ENCODE data around the gene SLC16A5. TPM values are rescaled to one million over a fixed set of nuclear protein-coding genes. Genes with fewer than 3 reads are reported as not detected.
"Not testable (repeated sequence)": the region's sequence is repeated elsewhere in the genome, so short reads cannot be mapped to it uniquely, and the experiment has no call there.

SLC16A5 gene
- total RNA-seq, 4 donors from 2014 or later = 59.1 to 93.3 (median 61.4) TPM

DNA sequence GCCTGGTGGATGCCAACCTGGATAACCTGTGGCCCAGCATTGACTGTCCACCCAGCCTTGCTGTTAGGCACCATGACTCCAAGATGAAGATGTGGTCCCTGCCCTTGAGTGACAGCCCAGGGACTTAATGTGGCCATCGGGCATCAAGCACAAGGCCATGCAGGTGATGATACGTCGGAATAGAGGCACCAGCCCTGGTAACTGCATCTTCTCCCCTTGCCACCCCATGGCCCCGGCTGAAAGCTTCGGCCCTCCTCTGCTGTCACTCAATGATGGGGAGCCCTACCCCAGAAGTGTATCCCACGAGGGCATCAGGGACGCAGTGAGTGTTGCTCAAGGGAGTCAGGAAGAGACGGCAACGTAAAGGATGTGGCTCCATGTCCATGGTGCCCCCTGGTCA lies 41.8 kb downstream of the SLC16A5 start:
- Histone ChIP-seq H3K36me3 (peaks cover 17% of the 10 kb centered on the region), H3K27ac (no peak overlapping the region), H3K4me3 (no peak overlapping the region), H3K27me3 (no peaks in the 10 kb centered on the region), H3K4me1 (peaks cover 32% of the 10 kb centered on the region), H3K9me3 (no peaks in the 10 kb centered on the region)
- no peak for DNase-seq (ENCODE audit: low spot score in 2 of 2)
- 88% methylated on average over 9 of the region's 9 CpGs for WGBS
- TF ChIP-seq, protein P1, sequence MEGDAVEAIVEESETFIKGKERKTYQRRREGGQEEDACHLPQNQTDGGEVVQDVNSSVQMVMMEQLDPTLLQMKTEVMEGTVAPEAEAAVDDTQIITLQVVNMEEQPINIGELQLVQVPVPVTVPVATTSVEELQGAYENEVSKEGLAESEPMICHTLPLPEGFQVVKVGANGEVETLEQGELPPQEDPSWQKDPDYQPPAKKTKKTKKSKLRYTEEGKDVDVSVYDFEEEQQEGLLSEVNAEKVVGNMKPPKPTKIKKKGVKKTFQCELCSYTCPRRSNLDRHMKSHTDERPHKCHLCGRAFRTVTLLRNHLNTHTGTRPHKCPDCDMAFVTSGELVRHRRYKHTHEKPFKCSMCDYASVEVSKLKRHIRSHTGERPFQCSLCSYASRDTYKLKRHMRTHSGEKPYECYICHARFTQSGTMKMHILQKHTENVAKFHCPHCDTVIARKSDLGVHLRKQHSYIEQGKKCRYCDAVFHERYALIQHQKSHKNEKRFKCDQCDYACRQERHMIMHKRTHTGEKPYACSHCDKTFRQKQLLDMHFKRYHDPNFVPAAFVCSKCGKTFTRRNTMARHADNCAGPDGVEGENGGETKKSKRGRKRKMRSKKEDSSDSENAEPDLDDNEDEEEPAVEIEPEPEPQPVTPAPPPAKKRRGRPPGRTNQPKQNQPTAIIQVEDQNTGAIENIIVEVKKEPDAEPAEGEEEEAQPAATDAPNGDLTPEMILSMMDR (IDR thresholded peaks at IDR 0.05) = no peak
- no peak for TF ChIP-seq EP300 (IDR thresholded peaks at IDR 0.05)
- TF ChIP-seq POLR2A (IDR thresholded peaks at IDR 0.05) = no peak
- TF ChIP-seq POLR2AphosphoS5 (IDR thresholded peaks at IDR 0.05) = no peak

DNA sequence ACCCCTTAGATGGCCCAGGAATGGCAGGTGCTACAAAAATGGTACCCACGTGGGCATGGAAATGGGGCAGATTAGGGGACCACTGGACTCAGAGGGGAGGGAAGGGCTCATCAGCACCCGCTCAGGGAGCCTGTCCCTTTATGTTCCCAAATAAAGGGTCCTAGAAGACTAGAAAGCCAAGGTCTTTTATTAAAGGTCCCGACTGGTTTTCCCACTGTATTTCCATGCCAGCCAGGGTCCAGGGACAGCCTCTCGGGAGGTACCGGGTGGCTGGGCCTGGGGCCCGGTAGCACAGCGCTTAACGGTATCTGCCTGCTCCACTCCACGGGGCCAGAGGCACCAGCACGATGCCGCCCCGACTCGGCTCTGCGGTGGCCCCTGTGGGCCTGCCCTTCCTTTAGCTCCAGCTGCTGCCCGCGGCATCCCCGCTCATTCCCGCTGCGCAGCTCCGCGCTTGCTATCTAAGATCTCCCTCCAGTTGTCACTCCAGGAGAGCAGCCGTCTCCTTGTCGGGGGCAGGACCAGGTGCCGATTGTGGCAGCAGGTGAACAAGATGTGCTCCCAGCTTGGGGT lies 42.4 kb downstream of the SLC16A5 start:
- no peaks in the 10 kb centered on the region for H3K27me3 ChIP-seq
- H3K4me1 ChIP-seq = peaks cover 26% of the 10 kb centered on the region
- DNase-seq (ENCODE audit: low spot score in 2 of 2) = no peak
- peaks cover 17% of the 10 kb centered on the region for H3K36me3 ChIP-seq
- TF ChIP-seq POLR2AphosphoS5 (IDR thresholded peaks at IDR 0.05) (no peak), POLR2A (IDR thresholded peaks at IDR 0.05) (no peak), EP300 (IDR thresholded peaks at IDR 0.05) (no peak)
- TF ChIP-seq, protein P1 (IDR thresholded peaks at IDR 0.05) = no peak
- peak overlapping the region; percentile 84 for H3K4me3 ChIP-seq
- 75% methylated on average over 24 of the region's 24 CpGs for WGBS
- no peaks in the 10 kb centered on the region for H3K9me3 ChIP-seq
- no peak overlapping the region for H3K27ac ChIP-seq

DNA sequence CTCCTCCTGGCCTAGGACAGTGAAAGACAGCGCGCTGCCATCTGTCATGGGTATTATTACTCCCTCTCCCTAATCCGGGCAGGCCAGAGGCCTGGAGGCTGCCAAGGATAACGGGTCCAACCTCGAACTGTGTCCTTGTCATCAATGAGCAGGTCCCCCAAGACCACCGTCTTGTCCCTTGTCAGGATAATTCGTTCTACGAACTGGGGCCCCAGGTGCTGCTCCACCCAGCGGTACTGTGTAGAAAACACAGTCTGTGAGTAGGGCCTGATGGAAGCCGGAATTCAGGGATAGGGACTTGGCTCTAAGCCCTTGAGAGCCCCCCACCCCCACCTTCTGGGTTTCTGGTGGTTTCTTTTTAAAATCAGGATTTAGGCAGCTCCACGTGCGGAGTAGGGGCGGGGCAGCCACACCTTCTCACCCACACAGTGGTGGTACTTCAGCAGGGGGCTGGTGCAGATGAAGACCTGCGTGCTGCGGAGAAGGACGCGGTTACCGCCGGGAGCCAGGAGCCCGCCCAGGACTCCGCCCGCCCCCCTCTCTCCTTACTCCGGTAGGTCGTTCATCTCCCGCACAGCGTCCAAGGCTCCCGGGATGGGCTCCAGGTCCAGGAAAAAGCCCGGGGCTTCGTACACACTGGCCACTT lies 43.0 kb downstream of the SLC16A5 start:
- H3K27ac ChIP-seq = peak overlapping the region; percentile 87
- no peaks in the 10 kb centered on the region for H3K9me3 ChIP-seq
- WGBS = 19% methylated on average over 20 of the region's 29 CpGs
- peaks cover 17% of the 10 kb centered on the region for H3K36me3 ChIP-seq
- DNase-seq (ENCODE audit: low spot score in 2 of 2) = peak in 1 of 2 donors; percentile 78
- H3K27me3 ChIP-seq = no peaks in the 10 kb centered on the region
- peak overlapping the region; percentile 84 for H3K4me3 ChIP-seq
- peaks cover 25% of the 10 kb centered on the region for H3K4me1 ChIP-seq
- TF ChIP-seq, protein P1 (IDR thresholded peaks at IDR 0.05) = peak; percentile 22 to 39
- no peak for TF ChIP-seq POLR2AphosphoS5 (IDR thresholded peaks at IDR 0.05)

DNA sequence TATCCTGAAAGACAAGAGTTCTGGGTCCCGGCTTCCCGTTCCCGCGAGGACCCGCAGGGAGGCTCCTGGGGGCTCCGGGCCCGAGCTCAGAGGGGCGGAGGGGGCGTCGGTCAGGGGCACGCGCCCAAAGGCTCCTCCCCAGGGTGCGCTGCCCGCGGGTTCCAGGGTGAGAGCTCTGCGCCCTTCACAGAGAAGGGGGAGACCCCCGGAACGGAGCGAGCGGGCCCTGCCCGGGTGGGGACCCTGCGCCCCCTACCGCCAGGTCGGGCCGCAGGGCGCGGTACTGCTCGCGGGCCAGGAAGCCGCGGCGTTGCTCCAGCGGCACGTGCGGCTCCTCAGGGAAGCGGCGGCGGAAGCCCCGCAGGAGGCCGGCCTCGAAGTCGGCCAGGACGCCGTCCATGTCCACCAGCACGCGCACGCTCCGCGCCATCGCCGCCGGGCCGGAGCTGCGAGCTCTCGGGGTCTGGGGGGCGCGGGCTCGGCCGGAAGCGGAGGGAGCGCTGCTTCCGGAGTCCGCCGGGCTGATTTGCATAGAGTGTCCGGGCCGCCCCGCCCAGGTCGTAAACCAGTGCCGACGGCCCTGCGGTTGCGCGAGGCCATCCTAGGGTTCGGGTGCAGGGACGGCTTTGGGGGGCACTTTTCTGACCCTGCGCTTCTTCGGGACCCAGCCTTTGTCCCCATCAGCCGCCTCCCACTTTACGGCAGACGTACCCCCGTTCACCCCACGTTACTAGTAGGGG lies 43.7 kb downstream of the SLC16A5 start, which contains the start of gene NT5C:
Gene NT5C (minus strand): TSS at position 465 of the 740 bp plus-strand sequence. CDS start 35 bp downstream, at position 430.
- H3K36me3 ChIP-seq = peaks cover 17% of the 10 kb centered on the region
- H3K4me3 ChIP-seq = peak within 1 kb of the TSS; percentile 84
- H3K27me3 ChIP-seq = no peaks in the 10 kb centered on the region
- WGBS = 2% methylated on average over 15 of the region's 82 CpGs
- H3K9me3 ChIP-seq = no peaks in the 10 kb centered on the region
- DNase-seq (ENCODE audit: low spot score in 2 of 2) = peak; percentile 82 to 91
- H3K27ac ChIP-seq = peak within 1 kb of the TSS; percentile 87
- peaks cover 24% of the 10 kb centered on the region for H3K4me1 ChIP-seq
- TF ChIP-seq POLR2AphosphoS5 (IDR thresholded peaks at IDR 0.05) (peak in 1 of 3 donors; percentile 8), POLR2A (IDR thresholded peaks at IDR 0.05) (no peak)
- TF ChIP-seq, protein P1 (IDR thresholded peaks at IDR 0.05) = peak; percentile 20 to 70

DNA sequence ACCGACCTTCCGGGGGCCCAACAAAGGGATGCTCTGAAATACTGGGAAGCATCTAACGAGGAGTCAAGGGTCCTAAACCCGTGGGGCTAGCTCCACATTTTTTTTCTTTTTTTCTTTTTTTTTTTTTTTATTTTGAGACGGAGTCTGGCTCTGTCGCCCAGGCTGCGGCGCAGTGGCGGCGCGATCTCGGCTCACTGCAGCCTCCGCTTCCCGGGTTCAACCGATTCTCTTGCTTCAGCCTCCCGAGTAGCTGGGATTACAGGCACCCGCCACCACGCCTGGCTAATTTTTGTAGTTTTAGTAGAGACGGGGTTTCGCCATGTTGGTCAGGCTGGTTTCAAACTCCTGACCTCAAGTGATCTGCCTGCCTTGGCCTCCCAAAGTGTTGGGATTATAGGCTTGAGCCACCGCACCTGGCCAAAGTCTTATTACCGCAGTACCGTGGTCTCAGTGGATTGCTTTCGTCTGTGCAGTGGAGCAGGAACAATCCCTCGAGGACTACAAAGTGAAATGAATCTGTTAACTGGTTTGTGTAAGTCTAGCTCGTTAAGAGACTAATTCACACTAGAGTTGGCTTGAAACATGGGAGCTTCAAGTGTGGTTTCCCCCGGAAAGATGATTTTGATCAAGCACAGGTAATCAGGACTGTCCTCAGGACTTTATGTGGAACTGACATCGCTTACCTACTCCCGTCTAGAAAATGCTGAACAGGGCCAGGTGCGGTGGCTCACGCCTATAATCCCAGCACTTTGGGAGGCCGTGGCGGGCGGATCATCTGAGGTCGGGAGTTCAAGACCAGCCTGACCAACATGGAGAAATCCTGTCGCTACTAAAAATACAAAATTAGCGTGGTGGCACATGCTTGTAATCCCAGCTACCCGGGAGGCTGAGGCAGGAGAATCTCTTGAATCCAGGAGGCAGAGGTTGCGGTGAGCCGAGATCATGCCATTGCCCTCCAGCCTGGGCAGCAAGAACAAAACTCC lies 44.6 kb downstream of the SLC16A5 start:
- Histone ChIP-seq H3K36me3 (peaks cover 17% of the 10 kb centered on the region), H3K4me1 (peaks cover 24% of the 10 kb centered on the region), H3K27ac (peak overlapping the region; percentile 87), H3K4me3 (peak overlapping the region; percentile 84)
- H3K27me3 ChIP-seq; DNase-seq (ENCODE audit: low spot score in 2 of 2); H3K9me3 ChIP-seq: not testable (repeated sequence)
- WGBS = 79% methylated on average over 38 of the region's 40 CpGs
